RWPE2 (cell line): Measurements from ENCODE around the gene UBE2R2.
"Not testable (repeated sequence)": the region's sequence is repeated elsewhere in the genome, so short reads cannot be mapped to it uniquely, and the experiment has no call there.

Experiments used
- ATAC-seq: fragments of 200-7000 bp; cut with Tn5 transposase; 3 replicates; pipeline ENCODE4 v1.9.1; 2021; ENCODE audit warnings: low read depth
- DNase-seq: peaks from one replicate; pipeline ENCODE4 v3.0.0-alpha.2; 2020; ENCODE audit warnings: low spot score
- H3K27ac ChIP-seq: fragments of 450-650 bp; 2 replicates; pipeline ENCODE4 v1.5.1; 2017; ENCODE audit warnings: mild to moderate bottlenecking; ENCODE audit not compliant: poor library complexity, severe bottlenecking
- H3K27me3 ChIP-seq: fragments of 250-450 bp; sonication (Bioruptor Pico); 2 replicates; pipeline ENCODE4 v1.5.1; 2021; ENCODE audit warnings: mild to moderate bottlenecking, moderate library complexity; ENCODE audit not compliant: insufficient read depth, poor library complexity, severe bottlenecking
- H3K36me3 ChIP-seq: fragments of 250-450 bp; sonication (Bioruptor Pico); 2 replicates; pipeline ENCODE4 v1.5.1; 2020; ENCODE audit warnings: low read depth, mild to moderate bottlenecking, moderate library complexity
- H3K4me1 ChIP-seq: fragments of 250-450 bp; sonication (Bioruptor Pico); 2 replicates; pipeline ENCODE4 v1.5.1; 2021; ENCODE audit warnings: mild to moderate bottlenecking, moderate library complexity; ENCODE audit not compliant: insufficient read depth, poor library complexity, severe bottlenecking
- H3K4me3 ChIP-seq: fragments of 250-450 bp; sonication (Bioruptor Pico); 2 replicates; pipeline ENCODE4 v1.5.1; 2021; ENCODE audit warnings: mild to moderate bottlenecking, moderate library complexity; ENCODE audit not compliant: severe bottlenecking
- H3K9me3 ChIP-seq: fragments of 250-450 bp; sonication (Bioruptor Pico); 2 replicates; pipeline ENCODE4 v1.5.1; 2021; ENCODE audit warnings: mild to moderate bottlenecking, moderate library complexity; ENCODE audit not compliant: severe bottlenecking
- TF ChIP-seq, protein P1 (sequence below): fragments of 450-650 bp; IDR thresholded peaks from one replicate; pipeline ENCODE4 v1.5.1; 2017; ENCODE audit warnings: mild to moderate bottlenecking, moderate library complexity; ENCODE audit not compliant: poor library complexity, severe bottlenecking

UBE2R2 gene

DNA sequence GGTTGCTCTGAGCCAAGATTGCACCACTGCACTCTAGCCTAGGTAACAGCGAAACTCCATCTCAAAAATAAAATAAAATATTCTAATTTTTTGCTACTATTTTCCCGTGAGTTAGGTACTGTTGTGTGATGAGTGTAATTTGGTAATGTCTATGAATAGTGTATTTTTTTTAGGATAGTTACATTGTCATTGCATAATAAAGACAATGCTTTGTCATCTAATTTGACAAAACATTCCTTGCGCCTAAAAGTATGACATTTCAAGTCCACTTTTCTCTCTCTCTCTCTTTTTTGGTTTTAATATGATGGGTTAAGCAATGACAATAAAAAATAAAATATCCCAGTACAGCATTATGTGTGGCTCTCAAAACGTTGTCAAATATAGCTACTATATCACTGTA is 29.3 kb downstream of the UBE2R2 start:
- H3K4me1 ChIP-seq, result peaks cover 13% of the 10 kb centered on the region
- no peak for DNase-seq
- TF ChIP-seq, protein P1, sequence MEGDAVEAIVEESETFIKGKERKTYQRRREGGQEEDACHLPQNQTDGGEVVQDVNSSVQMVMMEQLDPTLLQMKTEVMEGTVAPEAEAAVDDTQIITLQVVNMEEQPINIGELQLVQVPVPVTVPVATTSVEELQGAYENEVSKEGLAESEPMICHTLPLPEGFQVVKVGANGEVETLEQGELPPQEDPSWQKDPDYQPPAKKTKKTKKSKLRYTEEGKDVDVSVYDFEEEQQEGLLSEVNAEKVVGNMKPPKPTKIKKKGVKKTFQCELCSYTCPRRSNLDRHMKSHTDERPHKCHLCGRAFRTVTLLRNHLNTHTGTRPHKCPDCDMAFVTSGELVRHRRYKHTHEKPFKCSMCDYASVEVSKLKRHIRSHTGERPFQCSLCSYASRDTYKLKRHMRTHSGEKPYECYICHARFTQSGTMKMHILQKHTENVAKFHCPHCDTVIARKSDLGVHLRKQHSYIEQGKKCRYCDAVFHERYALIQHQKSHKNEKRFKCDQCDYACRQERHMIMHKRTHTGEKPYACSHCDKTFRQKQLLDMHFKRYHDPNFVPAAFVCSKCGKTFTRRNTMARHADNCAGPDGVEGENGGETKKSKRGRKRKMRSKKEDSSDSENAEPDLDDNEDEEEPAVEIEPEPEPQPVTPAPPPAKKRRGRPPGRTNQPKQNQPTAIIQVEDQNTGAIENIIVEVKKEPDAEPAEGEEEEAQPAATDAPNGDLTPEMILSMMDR, result no peak

DNA sequence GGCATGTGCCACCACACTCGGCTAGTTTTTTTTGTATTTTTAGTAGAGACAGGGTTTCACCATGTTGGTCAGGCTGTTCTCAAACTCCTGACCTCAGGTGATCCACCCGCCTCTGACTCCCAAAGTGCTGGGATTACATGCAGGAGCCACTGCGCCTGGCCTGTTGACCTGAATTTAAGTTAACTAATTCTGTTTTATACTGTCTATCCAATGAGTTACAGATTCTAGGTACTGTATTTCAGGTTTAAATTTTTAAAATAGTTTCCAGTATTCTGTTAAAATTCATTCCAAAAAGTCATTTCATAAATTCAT is 30.9 kb downstream of the UBE2R2 start:
- H3K9me3 ChIP-seq, ATAC-seq, DNase-seq, H3K27me3 ChIP-seq, H3K36me3 ChIP-seq, H3K4me3 ChIP-seq, H3K27ac ChIP-seq: not testable (repeated sequence)
- H3K4me1 ChIP-seq, result peaks cover 17% of the 10 kb centered on the region

More for the DNA sequence above, 29.3 kb downstream of the UBE2R2 start:
- H3K27ac ChIP-seq, result no peak overlapping the region
- H3K9me3 ChIP-seq, result no peaks in the 10 kb centered on the region
- H3K36me3 ChIP-seq, result no peaks in the 10 kb centered on the region; the same call in 1 of the 2 replicates
- H3K27me3 ChIP-seq, result no peaks in the 10 kb centered on the region
- no peak overlapping the region for H3K4me3 ChIP-seq
- no peak for ATAC-seq

DNA sequence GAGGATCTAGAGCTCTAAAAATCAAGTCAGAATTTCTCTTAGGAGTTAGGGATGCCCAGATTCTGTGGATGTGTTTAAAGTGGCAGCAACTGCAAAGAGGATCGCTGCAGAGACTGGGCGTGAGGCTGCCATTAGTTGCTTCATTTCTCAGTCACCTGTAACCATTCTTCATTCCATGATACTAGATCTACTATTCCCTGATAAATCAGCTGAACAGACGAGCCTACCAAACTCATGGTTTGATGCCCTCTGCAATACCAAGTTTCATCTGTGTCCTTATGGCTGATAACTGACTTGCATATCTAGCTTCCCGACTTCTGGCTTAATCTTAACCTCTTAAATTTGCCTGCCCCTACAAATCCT is 33.3 kb downstream of the UBE2R2 start:
- TF ChIP-seq, protein P1, result no peak
- H3K27me3 ChIP-seq, result no peaks in the 10 kb centered on the region
- H3K36me3 ChIP-seq, result no peaks in the 10 kb centered on the region; the same call in 1 of the 2 replicates
- ATAC-seq (no peak), DNase-seq (no peak)
- H3K4me3 ChIP-seq, result no peak overlapping the region
- peak overlapping the region; percentile 16 for H3K27ac ChIP-seq
- H3K4me1 ChIP-seq, result peaks cover 17% of the 10 kb centered on the region
- no peaks in the 10 kb centered on the region for H3K9me3 ChIP-seq

DNA sequence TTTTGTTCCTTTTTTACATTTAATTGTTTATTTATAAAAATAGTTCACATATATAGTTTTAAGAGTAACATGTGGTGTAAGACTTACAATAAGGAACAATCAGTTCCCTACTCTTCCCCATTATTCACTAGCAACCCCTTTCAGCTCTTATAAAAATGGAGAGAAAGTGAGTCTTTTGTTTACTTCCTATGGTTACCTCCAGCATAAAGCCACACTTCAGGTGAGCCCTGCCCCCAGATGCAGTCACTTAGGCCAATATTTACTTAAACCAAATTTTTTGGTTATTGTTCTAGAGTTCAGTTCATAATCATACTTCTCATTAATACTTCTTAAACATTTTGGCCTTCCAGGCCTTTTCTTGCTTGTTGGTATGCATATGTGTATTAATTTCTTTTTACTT is 33.7 kb downstream of the UBE2R2 start:
- no peaks in the 10 kb centered on the region for H3K9me3 ChIP-seq
- H3K4me3 ChIP-seq, result no peak overlapping the region
- DNase-seq (no peak), ATAC-seq (peak; percentile 44; the same call in 2 of the 3 replicates)
- H3K27me3 ChIP-seq, result no peaks in the 10 kb centered on the region
- H3K4me1 ChIP-seq, result peaks cover 17% of the 10 kb centered on the region
- TF ChIP-seq, protein P1, result no peak
- no peaks in the 10 kb centered on the region; the same call in 1 of the 2 replicates for H3K36me3 ChIP-seq
- peak overlapping the region; percentile 16 for H3K27ac ChIP-seq

DNA sequence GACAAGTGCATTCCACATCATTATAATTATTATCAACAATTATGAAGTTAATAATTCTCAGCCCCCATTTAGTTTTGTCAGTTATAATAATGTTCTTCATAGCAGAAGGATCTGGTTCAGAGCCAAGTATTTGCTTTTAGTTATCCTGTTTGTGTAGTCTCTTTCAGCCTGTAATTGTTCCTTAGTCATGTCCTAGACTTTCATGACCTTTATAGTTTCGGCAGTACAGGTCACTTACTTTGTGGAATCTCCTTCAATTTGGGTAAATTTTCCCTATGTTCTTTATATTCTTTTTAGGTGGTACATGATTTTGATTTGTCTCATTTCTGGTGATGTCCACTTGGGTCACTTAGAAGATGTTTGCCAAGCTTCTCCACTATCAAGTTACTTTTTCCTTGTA is 34.3 kb downstream of the UBE2R2 start:
- Histone ChIP-seq H3K27me3 (no peaks in the 10 kb centered on the region), H3K27ac (peak overlapping the region; percentile 16), H3K9me3 (no peaks in the 10 kb centered on the region), H3K4me3 (no peak overlapping the region), H3K4me1 (peaks cover 17% of the 10 kb centered on the region), H3K36me3 (no peaks in the 10 kb centered on the region)
- no peak for DNase-seq
- TF ChIP-seq, protein P1, result no peak
- no peak for ATAC-seq
